Upper lobe of left lung (tissue), 6 donors: Measurements from ENCODE around the gene STYXL2. TPM values are rescaled to one million over a fixed set of nuclear protein-coding genes. Genes with fewer than 3 reads are reported as not detected.

Experiments used
- ATAC-seq, 2 donors: fragments of 200-7000 bp; cut with Tn5 transposase; one replicate each; pipeline ENCODE4 v1.9.1; 2022; ENCODE audit warnings: mild to moderate bottlenecking in 2 of 2, moderate library complexity in 2 of 2; ENCODE audit not compliant: low FRiP score in 2 of 2
- DNase-seq, 2 donors: peaks; one replicate each; pipeline ENCODE4 v3.0.0-alpha.2; 2019 to 2020
- H3K27ac ChIP-seq, 4 donors: fragments of 200-600 bp; sonication (generic); one replicate each; pipeline ENCODE4 v1.5.1; 2016 to 2019
- H3K27me3 ChIP-seq, 4 donors: fragments of 200-600 bp; sonication (generic); one replicate each; pipeline ENCODE4 v1.5.1; 2017 to 2019
- H3K36me3 ChIP-seq, 4 donors: fragments of 200-600 bp; sonication (generic); one replicate each; pipeline ENCODE4 v1.5.1; 2016 to 2019
- H3K4me1 ChIP-seq, 4 donors: fragments of 200-600 bp; sonication (generic); one replicate each; pipeline ENCODE4 v1.5.1; 2018 to 2019
- H3K4me3 ChIP-seq, 4 donors: fragments of 200-600 bp; sonication (generic); one replicate each; pipeline ENCODE4 v1.5.1; 2017 to 2019; ENCODE audit warnings: mild to moderate bottlenecking in 2 of 4, moderate library complexity in 1 of 4
- H3K9me3 ChIP-seq, 4 donors: fragments of 200-600 bp; sonication (generic); one replicate each; pipeline ENCODE4 v1.5.1; 2018 to 2019
- EP300 ChIP-seq, 4 donors: sonication (generic); formaldehyde crosslinking; IDR thresholded peaks; one replicate each; pipeline ENCODE4 v1.5.1; 2017; ENCODE audit warnings: antibody characterized with exemption in 4 of 4, control low read depth in 2 of 4
- POLR2A ChIP-seq, 4 donors: fragments of 450-650 bp; IDR thresholded peaks; one replicate each; pipeline ENCODE4 v1.5.1; 2016 to 2017; ENCODE audit warnings: antibody characterized with exemption in 4 of 4, mild to moderate bottlenecking in 2 of 4
- POLR2AphosphoS5 ChIP-seq, 2 donors: sonication (generic); formaldehyde crosslinking; IDR thresholded peaks; one replicate each; pipeline ENCODE4 v1.5.1; 2017; ENCODE audit warnings: antibody characterized with exemption in 2 of 2
- WGBS, 2 donors: methylation state at CpG; one replicate each; pipeline ENCODE4 v1.1.5; 2017 to 2018; 5-methylcytosine and 5-hydroxymethylcytosine counted together
- total RNA-seq, 6 donors: library from RNA; depleted of rRNA in 4 of 6; stranded (reverse); fragments of >200 nt in 4 of 6; gene quantifications; one replicate each; pipeline versions ENCODE4 v1.1.0 to v1.2.1, GENCODE V29; 2016 to 2021
- TF ChIP-seq, protein P1 (sequence below), 6 experiments: fragments of 450-650 bp in 4 of 6; fragments of 200-600 bp in 2 of 6; sonication (generic) in 2 of 6; IDR thresholded peaks; one replicate each; pipeline ENCODE4 v1.5.1; 2016 to 2019; ENCODE audit warnings: antibody characterized with exemption in 6 of 6
- donor health status: DM: no; HTN: no; CAD: no; lungs with moderate emphysema.
- donor health status: DM: no; HTN: yes; CAD: no; lungs with severe emphysema.

STYXL2 gene
- total RNA-seq, 6 donors from 2014 or later: 0.10 to 0.30 (median 0.23) TPM; not detected in 3

DNA sequence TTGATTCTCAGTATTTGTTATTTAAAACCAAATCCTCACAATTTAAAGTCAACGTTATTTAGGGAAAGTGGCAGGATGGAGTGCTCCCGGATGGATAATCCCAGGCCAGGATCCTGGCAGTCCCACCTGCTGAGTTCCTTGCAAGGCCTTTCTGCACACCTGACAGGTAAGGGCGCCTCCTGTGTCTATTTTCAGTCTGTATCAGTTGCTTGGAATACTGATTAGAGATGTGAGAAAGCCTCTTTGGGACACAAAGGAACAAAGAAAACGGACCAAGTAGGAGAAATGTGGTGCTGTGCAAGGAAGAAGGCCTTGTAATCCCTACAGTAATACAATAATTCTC is 12.2 kb downstream of the STYXL2 start:
- 77 to 83% methylated on average over 4 of the region's 4 CpGs for WGBS, 2 donors
- no peak for ATAC-seq
- Histone ChIP-seq H3K27me3 (no peaks in the 10 kb centered on the region), H3K4me3 (no peak overlapping the region), H3K27ac (no peak overlapping the region), H3K36me3 (no peaks in the 10 kb centered on the region), H3K9me3 (no peaks in the 10 kb centered on the region), H3K4me1 (no peaks in the 10 kb centered on the region)
- no peak for DNase-seq
- TF ChIP-seq POLR2A (IDR thresholded peaks at IDR 0.05) (no peak), POLR2AphosphoS5 (IDR thresholded peaks at IDR 0.05) (no peak), EP300 (IDR thresholded peaks at IDR 0.05) (no peak)

- H3K9me3 ChIP-seq: no peaks in the 10 kb centered on the region
- no peak for ATAC-seq
- no peak overlapping the region for H3K4me3 ChIP-seq
- H3K36me3 ChIP-seq: no peaks in the 10 kb centered on the region
- no peaks in the 10 kb centered on the region for H3K27me3 ChIP-seq
- H3K27ac ChIP-seq: no peak overlapping the region
- DNase-seq: no peak
- TF ChIP-seq POLR2A (IDR thresholded peaks at IDR 0.05): no peak
- TF ChIP-seq, protein P1, sequence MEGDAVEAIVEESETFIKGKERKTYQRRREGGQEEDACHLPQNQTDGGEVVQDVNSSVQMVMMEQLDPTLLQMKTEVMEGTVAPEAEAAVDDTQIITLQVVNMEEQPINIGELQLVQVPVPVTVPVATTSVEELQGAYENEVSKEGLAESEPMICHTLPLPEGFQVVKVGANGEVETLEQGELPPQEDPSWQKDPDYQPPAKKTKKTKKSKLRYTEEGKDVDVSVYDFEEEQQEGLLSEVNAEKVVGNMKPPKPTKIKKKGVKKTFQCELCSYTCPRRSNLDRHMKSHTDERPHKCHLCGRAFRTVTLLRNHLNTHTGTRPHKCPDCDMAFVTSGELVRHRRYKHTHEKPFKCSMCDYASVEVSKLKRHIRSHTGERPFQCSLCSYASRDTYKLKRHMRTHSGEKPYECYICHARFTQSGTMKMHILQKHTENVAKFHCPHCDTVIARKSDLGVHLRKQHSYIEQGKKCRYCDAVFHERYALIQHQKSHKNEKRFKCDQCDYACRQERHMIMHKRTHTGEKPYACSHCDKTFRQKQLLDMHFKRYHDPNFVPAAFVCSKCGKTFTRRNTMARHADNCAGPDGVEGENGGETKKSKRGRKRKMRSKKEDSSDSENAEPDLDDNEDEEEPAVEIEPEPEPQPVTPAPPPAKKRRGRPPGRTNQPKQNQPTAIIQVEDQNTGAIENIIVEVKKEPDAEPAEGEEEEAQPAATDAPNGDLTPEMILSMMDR (IDR thresholded peaks at IDR 0.05): no peak
- no peak for TF ChIP-seq EP300 (IDR thresholded peaks at IDR 0.05)
- TF ChIP-seq POLR2AphosphoS5 (IDR thresholded peaks at IDR 0.05): no peak
- H3K4me1 ChIP-seq: no peaks in the 10 kb centered on the region
Observed at GRCh38 chr1:167107456-167107855, 13.6 kb downstream of the STYXL2 start.

DNA sequence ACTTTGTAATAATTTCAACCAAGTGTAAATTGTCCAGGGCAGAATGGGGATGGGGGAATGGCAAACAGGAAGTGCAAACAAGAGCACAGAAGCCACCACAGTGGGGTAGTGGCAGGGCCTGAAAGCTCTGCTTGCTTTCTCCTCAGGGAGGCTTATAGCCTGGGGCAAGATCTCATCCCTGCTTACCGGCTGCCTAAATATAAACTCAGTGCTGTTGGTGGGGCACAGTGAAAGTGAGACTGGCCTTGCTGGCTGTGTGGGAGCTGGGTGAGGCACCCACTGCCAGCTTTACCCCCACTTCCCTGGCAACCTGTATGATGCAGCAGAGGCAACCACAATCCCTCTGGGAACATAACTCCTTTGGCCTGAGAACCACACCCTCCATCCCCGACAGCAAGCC is 15.2 kb downstream of the STYXL2 start:
- Histone ChIP-seq H3K36me3 (no peaks in the 10 kb centered on the region), H3K27ac (no peak overlapping the region), H3K4me3 (no peak overlapping the region), H3K27me3 (no peaks in the 10 kb centered on the region), H3K9me3 (no peaks in the 10 kb centered on the region), H3K4me1 (no peaks in the 10 kb centered on the region)
- WGBS, 2 donors: 71 to 94% methylated on average over 2 of the region's 2 CpGs
- ATAC-seq (no peak), DNase-seq (no peak)
- TF ChIP-seq EP300 (IDR thresholded peaks at IDR 0.05) (no peak), POLR2AphosphoS5 (IDR thresholded peaks at IDR 0.05) (no peak), POLR2A (IDR thresholded peaks at IDR 0.05) (no peak)
- TF ChIP-seq, protein P1 (IDR thresholded peaks at IDR 0.05): no peak

GRCh38 chr1:167110586-167110985 is 16.7 kb downstream of the STYXL2 start:
- 63 to 70% methylated on average over 3 of the region's 3 CpGs for WGBS, 2 donors
- no peaks in the 10 kb centered on the region for H3K27me3 ChIP-seq
- TF ChIP-seq POLR2A (IDR thresholded peaks at IDR 0.05): no peak
- no peaks in the 10 kb centered on the region for H3K9me3 ChIP-seq
- no peak overlapping the region for H3K4me3 ChIP-seq
- H3K4me1 ChIP-seq: no peaks in the 10 kb centered on the region
- ATAC-seq (no peak), DNase-seq (no peak)
- H3K27ac ChIP-seq: no peak overlapping the region
- no peaks in the 10 kb centered on the region for H3K36me3 ChIP-seq

DNA sequence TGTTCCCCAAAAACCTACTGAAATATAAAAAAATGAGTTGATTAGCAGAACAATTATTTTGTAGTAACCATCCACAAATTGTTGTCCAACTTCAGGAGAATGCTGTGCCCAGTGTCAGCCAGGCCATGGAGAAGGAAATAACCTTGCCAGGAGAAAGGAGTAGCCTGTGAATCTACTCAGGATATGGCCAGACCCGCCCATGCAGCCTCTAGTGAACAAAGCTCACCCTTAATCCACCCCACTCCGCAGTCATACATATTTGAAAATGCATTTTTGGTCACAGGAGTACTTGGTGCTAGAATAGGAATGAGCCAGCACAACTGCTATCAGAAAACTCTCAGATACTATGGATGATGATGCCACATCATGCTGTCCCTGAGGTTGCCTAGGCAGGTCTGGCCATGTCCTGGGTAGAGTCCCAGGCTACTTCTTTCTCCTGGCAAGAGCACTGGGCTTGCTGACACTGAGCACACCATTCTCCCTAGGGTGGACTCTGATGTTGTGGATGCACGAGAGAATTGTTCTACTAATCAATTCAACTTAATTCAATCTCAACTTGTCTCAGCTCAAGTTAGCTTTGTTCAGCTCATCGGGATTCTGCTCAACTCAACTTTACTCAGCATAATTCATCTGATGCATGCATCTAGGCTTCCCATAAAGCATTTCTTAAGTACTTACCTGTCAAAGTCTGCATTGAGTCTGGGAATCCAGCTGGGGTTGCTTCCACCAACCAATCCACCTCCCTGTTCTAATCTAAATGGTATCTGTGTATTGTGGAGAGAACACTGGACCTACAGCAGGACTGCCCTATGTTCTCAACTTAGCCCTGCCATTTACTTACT is 18.2 kb downstream of the STYXL2 start:
- Histone ChIP-seq H3K4me1 (no peaks in the 10 kb centered on the region), H3K27me3 (no peaks in the 10 kb centered on the region), H3K27ac (no peak overlapping the region), H3K4me3 (no peak overlapping the region), H3K9me3 (no peaks in the 10 kb centered on the region), H3K36me3 (no peaks in the 10 kb centered on the region)
- 82 to 93% methylated on average over 4 of the region's 4 CpGs for WGBS, 2 donors
- no peak for DNase-seq
- ATAC-seq: no peak
- TF ChIP-seq, protein P1 (IDR thresholded peaks at IDR 0.05): no peak
- TF ChIP-seq EP300 (IDR thresholded peaks at IDR 0.05): no peak
- TF ChIP-seq POLR2A (IDR thresholded peaks at IDR 0.05): no peak
- TF ChIP-seq POLR2AphosphoS5 (IDR thresholded peaks at IDR 0.05): no peak

DNA sequence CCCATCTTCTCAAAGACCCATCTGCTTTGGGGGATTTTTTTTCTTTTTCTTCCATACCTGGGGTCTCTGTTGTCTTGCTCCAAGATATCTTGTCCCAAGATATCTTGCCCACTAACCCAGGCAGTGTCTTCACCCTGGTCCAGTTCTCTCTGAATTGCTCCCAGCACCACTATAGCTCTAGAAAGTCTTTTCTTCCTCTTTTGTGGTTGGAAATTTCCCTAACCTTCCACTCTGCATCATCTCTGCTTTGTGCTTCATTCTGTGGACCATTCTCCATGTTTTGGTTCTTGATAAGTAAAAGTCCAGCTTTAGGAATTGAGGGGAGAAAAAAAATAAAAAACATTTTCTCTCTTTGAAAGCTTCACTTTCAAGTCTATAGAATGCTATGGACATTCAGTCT is 20.9 kb downstream of the STYXL2 start:
- no peak for DNase-seq
- H3K27me3 ChIP-seq: no peaks in the 10 kb centered on the region
- no peak for TF ChIP-seq EP300 (IDR thresholded peaks at IDR 0.05)
- TF ChIP-seq POLR2AphosphoS5 (IDR thresholded peaks at IDR 0.05): no peak
- TF ChIP-seq, protein P1 (IDR thresholded peaks at IDR 0.05): no peak
- no peak for TF ChIP-seq POLR2A (IDR thresholded peaks at IDR 0.05)
- no peak overlapping the region for H3K27ac ChIP-seq
- no peaks in the 10 kb centered on the region for H3K9me3 ChIP-seq
- no peaks in the 10 kb centered on the region for H3K36me3 ChIP-seq
- no peaks in the 10 kb centered on the region for H3K4me1 ChIP-seq
- no peak for ATAC-seq
- no peak overlapping the region for H3K4me3 ChIP-seq
